K562 (cell line): Measurements from ENCODE around the gene TEX52. TPM values are rescaled to one million over a fixed set of nuclear protein-coding genes. Genes with fewer than 3 reads are reported as not detected.
A peak's percentile ranks its signal among the peaks of the same experiment; 100 is the strongest.

Experiments
- ATAC-seq: fragments of 200-7000 bp; cut with Tn5 transposase; 3 replicates; pipeline ENCODE4 v1.9.1; 2020; ENCODE audit warnings: moderate library complexity
- BruUV-seq: library from RNA; stranded (reverse); fragments of 400-500 nt; replicated peaks from 2 replicates; lab custom pipeline; 2021; lab: Mats Ljungman, UMichigan
- CTCF ChIA-PET: fragments of 300-600 bp; formaldehyde crosslinking; extraction: SDS; loops from one replicate; lab custom pipeline; 2021; ENCODE audit warnings: low intra/inter-chr PET ratio; lab: Yijun Ruan, JAX
- POLR2A ChIA-PET: fragments of 300-600, 350-650 bp; sonication (Branson Sonifier 250); formaldehyde crosslinking; extraction: SDS; loops from one replicate; lab custom pipeline; 2021; ENCODE audit warnings: antibody characterized with exemption, inconsistent platforms; lab: Yijun Ruan, JAX
- DNase-seq, 4 experiments: peaks; one replicate each; pipeline versions ENCODE4 v3.0.0 to v3.0.0-alpha.2; 2011 to 2018; ENCODE audit warnings: low spot score in 3 of 4, mixed read lengths in 3 of 4; ENCODE audit errors: extremely low read depth in 1 of 4
- FAIRE-seq: peaks from 2 replicates; lab custom pipeline; 2011; peaks lifted over from hg19 to GRCh38; lab: Jason Lieb, UNC
- H2AFZ ChIP-seq: 2 replicates; pipeline ENCODE4 v1.6.0; 2011; ENCODE audit warnings: low read depth, low read length, control low read depth, inconsistent platforms
- H3K27ac ChIP-seq: fragments of 200-600 bp; 3 replicates; pipeline ENCODE4 v1.8.0; 2011; ENCODE audit warnings: low read depth, mild to moderate bottlenecking, control low read depth, inconsistent platforms, low read length, moderate library complexity, mixed read lengths; ENCODE audit errors: extremely low read depth
- H3K27me3 ChIP-seq, 2 experiments: fragments of 300-600 bp in 1 of 2; 2 replicates in 1 of 2; 3 replicates in 1 of 2; pipeline versions ENCODE4 v1.6.0 to v1.8.0; 2011; ENCODE audit warnings: inconsistent platforms in 2 of 2, low read length in 2 of 2, mild to moderate bottlenecking in 1 of 2, mixed read lengths in 1 of 2, moderate library complexity in 1 of 2; ENCODE audit not compliant: control insufficient read depth in 2 of 2, insufficient read depth in 2 of 2
- H3K36me3 ChIP-seq: fragments of 300-600 bp; 3 replicates; pipeline ENCODE4 v1.8.0; 2011; ENCODE audit warnings: mild to moderate bottlenecking, low read length, inconsistent platforms; ENCODE audit not compliant: control insufficient read depth, insufficient read depth
- H3K4me1 ChIP-seq, 2 experiments: fragments of 200-600 bp in 1 of 2; replicated peaks in 1 of 2; 2 replicates in 1 of 2; 3 replicates in 1 of 2; pipeline versions ENCODE4 v1.5.1 to v1.8.0; 2011; ENCODE audit warnings: inconsistent platforms in 2 of 2, low read length in 2 of 2, mild to moderate bottlenecking in 1 of 2, mixed read lengths in 1 of 2, moderate library complexity in 1 of 2; ENCODE audit not compliant: control insufficient read depth in 2 of 2, insufficient read depth in 2 of 2
- H3K4me2 ChIP-seq: 2 replicates; pipeline ENCODE4 v1.6.1; 2011; ENCODE audit warnings: low read length, control low read depth, inconsistent platforms, mixed read lengths; ENCODE audit not compliant: insufficient read depth
- H3K4me3 ChIP-seq: fragments of 200-600 bp; sonication (generic), shearing (Covaris generic); 2 replicates; pipeline ENCODE4 v1.5.1; 2016; ENCODE audit warnings: control low read depth, inconsistent platforms
- H3K79me2 ChIP-seq: fragments of 200-600 bp; 3 replicates; pipeline ENCODE4 v1.8.0; 2011; ENCODE audit warnings: low read length, inconsistent platforms; ENCODE audit not compliant: control insufficient read depth, insufficient read depth
- H3K9ac ChIP-seq, 2 experiments: 2 replicates each; pipeline versions ENCODE4 v1.6.0 to v1.6.1; 2011; ENCODE audit warnings: low read depth in 2 of 2, low read length in 2 of 2, control low read depth in 1 of 2, inconsistent platforms in 1 of 2, mild to moderate bottlenecking in 1 of 2, mixed read lengths in 1 of 2; ENCODE audit not compliant: insufficient read depth in 1 of 2
- H3K9me1 ChIP-seq: one replicate; pipeline ENCODE4 v1.6.0; 2011; ENCODE audit warnings: inconsistent platforms, mild to moderate bottlenecking, low read length, moderate library complexity; ENCODE audit not compliant: control insufficient read depth, insufficient read depth
- H3K9me3 ChIP-seq: replicated peaks from 2 replicates; pipeline ENCODE4 v1.5.1; 2011; ENCODE audit warnings: low read depth, low read length, inconsistent platforms; ENCODE audit not compliant: control insufficient read depth, insufficient read depth
- H4K20me1 ChIP-seq: replicated peaks from 2 replicates; pipeline ENCODE4 v1.6.1; 2011; ENCODE audit warnings: low read length, inconsistent platforms, mixed read lengths; ENCODE audit not compliant: control insufficient read depth, insufficient read depth
- ATF3 ChIP-seq, 2 experiments: fragments of 450-650 bp in 1 of 2; sonication (generic) in 1 of 2; formaldehyde crosslinking in 1 of 2; IDR thresholded peaks in 1 of 2; conservative IDR thresholded peaks in 1 of 2; 2 replicates each; pipeline versions ENCODE4 v1.6.1 to v1.8.1; 2016 to 2023; ENCODE audit warnings: mild to moderate bottlenecking in 2 of 2, moderate library complexity in 2 of 2, inconsistent platforms in 1 of 2, missing genetic modification reagents in 1 of 2
- C11orf30 ChIP-seq: fragments of 450-650 bp; IDR thresholded peaks from 2 replicates; pipeline ENCODE4 v1.6.1; 2016; ENCODE audit warnings: low read depth, mild to moderate bottlenecking
- CXXC5 ChIP-seq: fragments of 250-450 bp; sonication (Bioruptor Pico); IDR thresholded peaks from 2 replicates; pipeline ENCODE4 v1.8.0; 2022; ENCODE audit warnings: inconsistent platforms, mild to moderate bottlenecking, moderate library complexity
- EWSR1 ChIP-seq: fragments of 450-650 bp; IDR thresholded peaks from 2 replicates; pipeline ENCODE4 v1.6.1; 2018; ENCODE audit warnings: borderline replicate concordance, mild to moderate bottlenecking, low read depth, moderate library complexity; ENCODE audit not compliant: partially characterized antibody
- FOXJ2 ChIP-seq: fragments of 200-800 bp; sonication (Bioruptor generic); IDR thresholded peaks from 2 replicates; pipeline ENCODE4 v1.6.1; 2016; ENCODE audit warnings: missing genetic modification characterization, missing compliant biosample characterization
- GTF2A2 ChIP-seq: IDR thresholded peaks from 2 replicates; pipeline ENCODE4 v1.6.1; 2016; ENCODE audit warnings: mild to moderate bottlenecking, missing genetic modification characterization, missing compliant biosample characterization
- HDAC8 ChIP-seq: fragments of 450-650 bp; IDR thresholded peaks from 2 replicates; pipeline ENCODE4 v1.6.1; 2016; ENCODE audit warnings: mild to moderate bottlenecking, missing genetic modification characterization, moderate library complexity, missing compliant biosample characterization
- KAT7 ChIP-seq: sonication (generic); formaldehyde crosslinking; IDR thresholded peaks from 2 replicates; pipeline ENCODE4 v1.8.0; 2022; ENCODE audit warnings: missing genetic modification reagents, mild to moderate bottlenecking, borderline replicate concordance
- MYC ChIP-seq, 2 experiments: fragments of 250-450 bp in 1 of 2; sonication (Bioruptor Pico) in 1 of 2; IDR thresholded peaks; 2 replicates each; pipeline versions ENCODE4 v1.5.1 to v1.6.1; 2012 to 2021; ENCODE audit warnings: low read depth in 2 of 2, borderline replicate concordance in 1 of 2, improper control_type of control experiment in 1 of 2, low read length in 1 of 2, mild to moderate bottlenecking in 1 of 2, moderate library complexity in 1 of 2
- NFYB ChIP-seq: IDR thresholded peaks from 2 replicates; pipeline ENCODE4 v1.6.1; 2011; ENCODE audit warnings: mild to moderate bottlenecking, moderate library complexity; ENCODE audit not compliant: insufficient read length; ENCODE audit errors: extremely low read depth
- POLR2H ChIP-seq: IDR thresholded peaks from 2 replicates; pipeline ENCODE4 v1.6.1; 2016; ENCODE audit warnings: missing genetic modification characterization, low read depth, mild to moderate bottlenecking, control low read depth, missing compliant biosample characterization, moderate library complexity
- RFX1 ChIP-seq: fragments of 450-650 bp; IDR thresholded peaks from 2 replicates; pipeline ENCODE4 v1.6.1; 2016; ENCODE audit warnings: mild to moderate bottlenecking, moderate library complexity
- SP1 ChIP-seq: sonication (generic); formaldehyde crosslinking; IDR thresholded peaks from 2 replicates; pipeline ENCODE4 v1.8.1; 2022; ENCODE audit warnings: mild to moderate bottlenecking, missing genetic modification reagents
- TGIF2 ChIP-seq: sonication (generic); formaldehyde crosslinking; IDR thresholded peaks from 2 replicates; pipeline ENCODE4 v1.8.1; 2022; ENCODE audit warnings: mild to moderate bottlenecking, missing genetic modification reagents, moderate library complexity
- USF1 ChIP-seq: sonication (generic); formaldehyde crosslinking; IDR thresholded peaks from 2 replicates; pipeline ENCODE4 v1.9.0; 2022; ENCODE audit warnings: mild to moderate bottlenecking, missing genetic modification reagents
- ZNF124 ChIP-seq: sonication (generic); formaldehyde crosslinking; IDR thresholded peaks from 2 replicates; pipeline ENCODE4 v1.8.1; 2022; ENCODE audit warnings: missing genetic modification reagents
- ZNF431 ChIP-seq: sonication (generic); formaldehyde crosslinking; IDR thresholded peaks from 2 replicates; pipeline ENCODE4 v1.8.0; 2022; ENCODE audit warnings: mild to moderate bottlenecking, missing genetic modification reagents
- ZNF586 ChIP-seq: fragments of 450-650 bp; formaldehyde crosslinking; conservative IDR thresholded peaks from 2 replicates; pipeline ENCODE4 v1.4.0; 2020; ENCODE audit warnings: mild to moderate bottlenecking, moderate library complexity
- WGBS: fragments of 100-300 bp; shearing (Covaris generic); methylation state at CpG from one replicate; pipeline ENCODE4 v1.1.6; 2016; ENCODE audit warnings: low coverage, mixed read lengths; ENCODE audit not compliant: insufficient coverage; ENCODE audit errors: missing lambda C conversion rate; 5-methylcytosine and 5-hydroxymethylcytosine counted together
- in situ Hi-C: fragments of 300-500 bp; cut with MboI; formaldehyde crosslinking; loops from 4 replicates; pipeline ENCODE4 v1.15.0; 2018; ENCODE audit warnings: inconsistent platforms, mixed read lengths
- intact Hi-C: fragments of 100-400 bp; cut with micrococcal nuclease; formaldehyde crosslinking; loops from 2 replicates; pipeline ENCODE4 v1.14.2; 2022
- polyA plus RNA-seq, 8 experiments: library from polyadenylated mRNA; depleted of rRNA in 4 of 8; stranded (reverse) in 5 of 8; unstranded in 3 of 8; fragments of >200 nt; fragmentation: Nextera tagmentation in 2 of 8; fragmentation: Illumina TruSeq in 1 of 8; extraction: Ambion mirVana in 2 of 8; extraction: Trizol in 1 of 8; gene quantifications; 2 replicates each; pipeline versions ENCODE4 v1.2.1 to v1.2.3, GENCODE V29; 2011 to 2014; ENCODE audit warnings: inconsistent platforms in 1 of 8, missing spikeins in 1 of 8
- total RNA-seq, 7 experiments: library from RNA; depleted of rRNA in 6 of 7; stranded (reverse); fragments of >200 nt in 6 of 7; fragmentation: Illumina TruSeq in 2 of 7; extraction: Trizol in 2 of 7; gene quantifications; 2 replicates each; pipeline versions ENCODE4 v1.2.1 to v1.2.3, GENCODE V29; 2011 to 2021; ENCODE audit warnings: low replicate concordance in 1 of 7

Gene TEX52
- total and polyA plus RNA-seq, 9 of the 15 experiments (the other 6 are each of a cell fraction or from before 2014, with no cell fraction given): not detected

GRCh38 chr12:2812290-2813213 lies 44.3 kb downstream of the TEX52 start, which contains the start of gene ITFG2:
Gene ITFG2, plus strand, starts transcription at chr12:2812668. Its CDS starts 93 bp downstream, at chr12:2812761.
- H3K9ac ChIP-seq: peak within 1 kb of the TSS; percentile 90 to 99
- in situ Hi-C loops: no loop called here
- peak; percentile 96 for ATAC-seq
- no peaks in the 10 kb centered on the region for H4K20me1 ChIP-seq
- H3K4me1 ChIP-seq: peaks cover 0 to 2% of the 10 kb centered on the region in 2 experiments; a peak in 1 of 5 replicates
- H3K27ac ChIP-seq: peak within 1 kb of the TSS; percentile 97
- 2% methylated on average over 45 of the region's 48 CpGs for WGBS
- no peaks in the 10 kb centered on the region for H3K9me1 ChIP-seq
- intact Hi-C loops: no loop called here
- peak within 1 kb of the TSS; percentile 70 for H3K4me3 ChIP-seq
- H3K9me3 ChIP-seq: no peaks in the 10 kb centered on the region
- FAIRE-seq: peak; percentile 99
- H3K79me2 ChIP-seq: peaks cover 19% of the 10 kb centered on the region
- peak within 1 kb of the TSS; percentile 97 for H2AFZ ChIP-seq
- TSS peak; percentile 81 for BruUV-seq
- ChIA-PET CTCF (interaction anchor here (1.0 kb wide), 1 partner anchor 73 kb away, joined by 3 read pairs; no protein-coding TSS in a partner anchor), POLR2A (interaction anchor here (0.6 to 1.0 kb wide), 2 partner anchors 36 to 160 kb away, joined by 3 to 4 read pairs; no protein-coding TSS in a partner anchor)
- no peaks in the 10 kb centered on the region for H3K27me3 ChIP-seq
- H3K36me3 ChIP-seq: peaks cover 18% of the 10 kb centered on the region; the same call in 1 of the 3 replicates
- DNase-seq: peak; percentile 85 to 97 (median 90)
- peak within 1 kb of the TSS; percentile 93 for H3K4me2 ChIP-seq
- TF ChIP-seq SP1 (CRISPR knock-in tag): peak; percentile 67
- TF ChIP-seq FOXJ2 (tag): 0 out of 2 replicates have a peak, but pooled peaks have one; percentile 17
- TF ChIP-seq NFYB: peak; percentile 52
- peak; percentile 86 for TF ChIP-seq ATF3 (IDR thresholded peaks at IDR 0.05)
- TF ChIP-seq ATF3 (CRISPR knock-in tag; conservative IDR thresholded peaks at IDR 0.05): no peak
- peak; percentile 41; the same call in 1 of the 2 replicates for TF ChIP-seq ZNF431 (CRISPR knock-in tag)
- TF ChIP-seq GTF2A2: no peak
- no peak for TF ChIP-seq TGIF2 (CRISPR knock-in tag)
- peak; percentile 73 for TF ChIP-seq POLR2H (tag)
- TF ChIP-seq ZNF586 (CRISPR knock-in tag): no peak
- TF ChIP-seq MYC (IDR thresholded peaks at IDR 0.05; ENCODE audit: low read depth, low read length): peak; percentile 99
- TF ChIP-seq MYC (CRISPR knock-in tag; IDR thresholded peaks at IDR 0.05; ENCODE audit: borderline replicate concordance, low read depth): peak; percentile 93
- TF ChIP-seq HDAC8 (tag): 0 out of 2 replicates have a peak, but pooled peaks have one; percentile 39
- TF ChIP-seq ZNF124: no peak
- TF ChIP-seq RFX1: peak; percentile 97
- peak; percentile 87 for TF ChIP-seq USF1 (CRISPR knock-in tag)
- 0 out of 2 replicates have a peak, but pooled peaks have one; percentile 47 for TF ChIP-seq KAT7 (CRISPR knock-in tag)
- peak; percentile 87 for TF ChIP-seq C11orf30
- no peak for TF ChIP-seq EWSR1
- peak; percentile 88 for TF ChIP-seq CXXC5
